Thyroid gland (tissue), 4 donors: ENCODE results near the gene ATOH7.

ENCODE experiments used
- POLR2A ChIP-seq, 2 donors: fragments of 450-650 bp; IDR thresholded peaks; one replicate each; pipeline ENCODE4 v1.6.1; 2017; ENCODE audit warnings: antibody characterized with exemption in 2 of 2, mild to moderate bottlenecking in 2 of 2, moderate library complexity in 1 of 2
- TF ChIP-seq, protein P1 (sequence below), 6 experiments: fragments of 200-600 bp in 3 of 6; fragments of 450-650 bp in 3 of 6; sonication (generic) in 3 of 6; IDR thresholded peaks; one replicate each; pipeline ENCODE4 v1.5.1; 2016 to 2019; ENCODE audit warnings: antibody characterized with exemption in 6 of 6, mild to moderate bottlenecking in 2 of 6, inconsistent platforms in 1 of 6, moderate library complexity in 1 of 6

DNA sequence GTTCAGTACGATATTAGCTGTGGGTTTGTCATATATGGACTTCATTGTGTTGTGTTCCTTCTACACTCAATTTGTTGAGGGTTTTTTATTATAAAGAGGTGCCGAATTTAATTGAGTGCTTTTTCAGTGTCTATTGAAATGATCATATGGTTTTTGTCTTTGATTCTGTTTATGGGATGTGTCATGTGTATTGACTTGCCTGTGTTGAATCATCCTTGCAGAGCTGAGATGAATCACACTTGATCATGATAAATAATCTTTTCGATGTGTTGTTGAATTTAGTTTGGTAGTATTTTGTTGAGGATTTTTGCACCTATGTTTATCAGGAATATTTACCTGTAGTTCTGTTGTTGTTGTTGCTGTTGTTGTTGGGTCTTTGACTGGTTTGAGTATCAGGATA lies 39.8 kb downstream of the ATOH7 start:
- TF ChIP-seq, protein P1, sequence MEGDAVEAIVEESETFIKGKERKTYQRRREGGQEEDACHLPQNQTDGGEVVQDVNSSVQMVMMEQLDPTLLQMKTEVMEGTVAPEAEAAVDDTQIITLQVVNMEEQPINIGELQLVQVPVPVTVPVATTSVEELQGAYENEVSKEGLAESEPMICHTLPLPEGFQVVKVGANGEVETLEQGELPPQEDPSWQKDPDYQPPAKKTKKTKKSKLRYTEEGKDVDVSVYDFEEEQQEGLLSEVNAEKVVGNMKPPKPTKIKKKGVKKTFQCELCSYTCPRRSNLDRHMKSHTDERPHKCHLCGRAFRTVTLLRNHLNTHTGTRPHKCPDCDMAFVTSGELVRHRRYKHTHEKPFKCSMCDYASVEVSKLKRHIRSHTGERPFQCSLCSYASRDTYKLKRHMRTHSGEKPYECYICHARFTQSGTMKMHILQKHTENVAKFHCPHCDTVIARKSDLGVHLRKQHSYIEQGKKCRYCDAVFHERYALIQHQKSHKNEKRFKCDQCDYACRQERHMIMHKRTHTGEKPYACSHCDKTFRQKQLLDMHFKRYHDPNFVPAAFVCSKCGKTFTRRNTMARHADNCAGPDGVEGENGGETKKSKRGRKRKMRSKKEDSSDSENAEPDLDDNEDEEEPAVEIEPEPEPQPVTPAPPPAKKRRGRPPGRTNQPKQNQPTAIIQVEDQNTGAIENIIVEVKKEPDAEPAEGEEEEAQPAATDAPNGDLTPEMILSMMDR (IDR thresholded peaks at IDR 0.05) = no peak
- no peak for TF ChIP-seq POLR2A (IDR thresholded peaks at IDR 0.05)
